Adrenal gland (tissue), 5 donors: ENCODE data around the gene LRRC14B.

Experiments used
- POLR2A ChIP-seq, 2 donors: fragments of 450-650 bp; IDR thresholded peaks; one replicate each; pipeline ENCODE4 v1.6.1; 2017; ENCODE audit warnings: antibody characterized with exemption in 2 of 2, mild to moderate bottlenecking in 2 of 2, moderate library complexity in 1 of 2
- TF ChIP-seq, protein P1 (sequence below), 6 experiments: fragments of 450-650 bp in 4 of 6; fragments of 200-600 bp in 2 of 6; sonication (generic) in 1 of 6; IDR thresholded peaks; 1 replicate in 5 of 6; 2 replicates in 1 of 6; pipeline versions ENCODE4 v1.5.1 to v1.8.0; 2016 to 2021; ENCODE audit warnings: antibody characterized with exemption in 6 of 6, mild to moderate bottlenecking in 2 of 6, moderate library complexity in 1 of 6
- donor health status: DM: no; HTN: no; CAD: no.

DNA sequence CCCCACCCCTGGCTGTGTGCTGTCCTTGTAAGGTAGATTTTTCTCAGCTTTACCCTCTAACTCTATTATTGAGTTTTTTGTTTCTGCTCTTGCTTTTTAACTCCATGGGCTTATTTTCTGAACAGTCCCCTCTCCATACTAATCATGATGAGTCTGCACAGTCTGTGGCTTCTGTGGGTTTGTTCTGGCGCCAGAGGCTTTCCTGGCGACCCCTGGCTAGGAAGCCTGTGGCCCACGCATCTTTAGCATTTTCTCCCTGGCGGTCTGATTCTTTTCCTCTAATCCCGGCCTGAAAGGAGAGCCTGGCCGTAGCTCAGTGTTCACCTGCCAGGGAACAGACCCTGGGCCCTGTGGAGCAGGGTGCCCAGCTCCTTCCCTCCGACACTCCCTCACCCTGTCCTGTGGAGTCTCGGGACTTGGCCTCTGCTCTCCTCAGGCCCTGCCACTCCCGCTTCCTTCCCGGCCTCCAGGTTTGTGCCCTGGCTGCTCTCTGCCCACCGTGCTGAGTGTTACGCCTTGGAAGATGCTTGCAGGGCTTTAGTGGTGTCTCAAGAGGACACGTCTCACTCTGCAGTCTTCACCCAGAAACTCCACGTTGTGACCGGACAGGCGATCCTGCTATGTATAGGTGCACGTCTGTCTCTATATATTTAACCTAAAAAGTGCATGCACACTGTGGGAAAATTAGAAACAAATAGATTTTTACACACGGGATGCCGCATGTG, 31.7 kb upstream of the LRRC14B start:
- TF ChIP-seq, protein P1, sequence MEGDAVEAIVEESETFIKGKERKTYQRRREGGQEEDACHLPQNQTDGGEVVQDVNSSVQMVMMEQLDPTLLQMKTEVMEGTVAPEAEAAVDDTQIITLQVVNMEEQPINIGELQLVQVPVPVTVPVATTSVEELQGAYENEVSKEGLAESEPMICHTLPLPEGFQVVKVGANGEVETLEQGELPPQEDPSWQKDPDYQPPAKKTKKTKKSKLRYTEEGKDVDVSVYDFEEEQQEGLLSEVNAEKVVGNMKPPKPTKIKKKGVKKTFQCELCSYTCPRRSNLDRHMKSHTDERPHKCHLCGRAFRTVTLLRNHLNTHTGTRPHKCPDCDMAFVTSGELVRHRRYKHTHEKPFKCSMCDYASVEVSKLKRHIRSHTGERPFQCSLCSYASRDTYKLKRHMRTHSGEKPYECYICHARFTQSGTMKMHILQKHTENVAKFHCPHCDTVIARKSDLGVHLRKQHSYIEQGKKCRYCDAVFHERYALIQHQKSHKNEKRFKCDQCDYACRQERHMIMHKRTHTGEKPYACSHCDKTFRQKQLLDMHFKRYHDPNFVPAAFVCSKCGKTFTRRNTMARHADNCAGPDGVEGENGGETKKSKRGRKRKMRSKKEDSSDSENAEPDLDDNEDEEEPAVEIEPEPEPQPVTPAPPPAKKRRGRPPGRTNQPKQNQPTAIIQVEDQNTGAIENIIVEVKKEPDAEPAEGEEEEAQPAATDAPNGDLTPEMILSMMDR (IDR thresholded peaks at IDR 0.05): no peak
- no peak for TF ChIP-seq POLR2A (IDR thresholded peaks at IDR 0.05)
